ENCODE measurements around the gene COG1.
A peak's percentile ranks its signal among the peaks of the same experiment; 100 is the strongest.
"Not testable (repeated sequence)": the region's sequence is repeated elsewhere in the genome, so short reads cannot be mapped to it uniquely, and the experiment has no call there.

Gene COG1, protein sequence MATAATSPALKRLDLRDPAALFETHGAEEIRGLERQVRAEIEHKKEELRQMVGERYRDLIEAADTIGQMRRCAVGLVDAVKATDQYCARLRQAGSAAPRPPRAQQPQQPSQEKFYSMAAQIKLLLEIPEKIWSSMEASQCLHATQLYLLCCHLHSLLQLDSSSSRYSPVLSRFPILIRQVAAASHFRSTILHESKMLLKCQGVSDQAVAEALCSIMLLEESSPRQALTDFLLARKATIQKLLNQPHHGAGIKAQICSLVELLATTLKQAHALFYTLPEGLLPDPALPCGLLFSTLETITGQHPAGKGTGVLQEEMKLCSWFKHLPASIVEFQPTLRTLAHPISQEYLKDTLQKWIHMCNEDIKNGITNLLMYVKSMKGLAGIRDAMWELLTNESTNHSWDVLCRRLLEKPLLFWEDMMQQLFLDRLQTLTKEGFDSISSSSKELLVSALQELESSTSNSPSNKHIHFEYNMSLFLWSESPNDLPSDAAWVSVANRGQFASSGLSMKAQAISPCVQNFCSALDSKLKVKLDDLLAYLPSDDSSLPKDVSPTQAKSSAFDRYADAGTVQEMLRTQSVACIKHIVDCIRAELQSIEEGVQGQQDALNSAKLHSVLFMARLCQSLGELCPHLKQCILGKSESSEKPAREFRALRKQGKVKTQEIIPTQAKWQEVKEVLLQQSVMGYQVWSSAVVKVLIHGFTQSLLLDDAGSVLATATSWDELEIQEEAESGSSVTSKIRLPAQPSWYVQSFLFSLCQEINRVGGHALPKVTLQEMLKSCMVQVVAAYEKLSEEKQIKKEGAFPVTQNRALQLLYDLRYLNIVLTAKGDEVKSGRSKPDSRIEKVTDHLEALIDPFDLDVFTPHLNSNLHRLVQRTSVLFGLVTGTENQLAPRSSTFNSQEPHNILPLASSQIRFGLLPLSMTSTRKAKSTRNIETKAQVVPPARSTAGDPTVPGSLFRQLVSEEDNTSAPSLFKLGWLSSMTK

GRCh38 chr17:73192894-73193701 lies at the start of gene COG1:
COG1 (plus strand) TSS chr17:73193055; CDS start chr17:73193070, 15 bp downstream.
- DNase-seq, result peak; percentile 71 to 96

DNA sequence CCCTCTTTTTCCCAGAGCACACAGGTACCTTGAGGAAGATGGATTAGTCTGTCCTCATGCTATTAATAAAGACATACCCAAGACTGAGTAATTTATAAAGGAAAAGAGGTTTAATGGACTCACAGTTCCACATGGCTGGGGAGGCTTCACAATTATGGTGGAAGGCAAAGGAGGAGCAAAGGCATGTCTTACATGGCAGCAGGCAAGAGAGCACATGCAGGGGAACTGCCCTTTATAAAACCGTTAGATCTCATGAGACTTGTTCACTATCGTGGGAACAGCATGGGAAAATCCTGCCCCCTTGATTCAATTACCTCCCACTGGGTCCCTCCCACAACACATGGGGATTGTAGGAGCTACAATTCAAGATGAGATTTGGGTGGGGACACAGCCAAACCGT lies 48.6 kb upstream of the COG1 start:
- DNase-seq, result not testable (repeated sequence)

GRCh38 chr17:73145641-73146040 lies 47.2 kb upstream of the COG1 start:
- no peak for DNase-seq

DNA sequence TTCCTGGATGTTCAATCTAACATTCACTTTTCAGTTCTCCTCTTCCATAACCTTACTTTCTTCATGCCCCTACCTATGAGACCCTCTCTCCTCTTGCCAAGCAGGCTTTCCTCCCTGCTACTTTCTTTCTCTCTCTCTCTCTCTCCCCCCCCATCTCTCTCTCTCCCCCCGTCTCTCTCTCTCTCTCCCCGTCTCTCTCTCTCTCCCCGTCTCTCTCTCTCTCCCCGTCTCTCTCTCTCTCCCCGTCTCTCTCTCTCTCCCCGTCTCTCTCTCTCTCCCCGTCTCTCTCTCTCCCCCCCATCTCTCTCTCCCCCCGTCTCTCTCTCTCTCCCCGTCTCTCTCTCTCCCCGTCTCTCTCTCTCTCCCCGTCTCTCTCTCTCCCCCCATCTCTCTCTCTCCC lies 45.1 kb upstream of the COG1 start:
- DNase-seq, result not testable (repeated sequence)

DNA sequence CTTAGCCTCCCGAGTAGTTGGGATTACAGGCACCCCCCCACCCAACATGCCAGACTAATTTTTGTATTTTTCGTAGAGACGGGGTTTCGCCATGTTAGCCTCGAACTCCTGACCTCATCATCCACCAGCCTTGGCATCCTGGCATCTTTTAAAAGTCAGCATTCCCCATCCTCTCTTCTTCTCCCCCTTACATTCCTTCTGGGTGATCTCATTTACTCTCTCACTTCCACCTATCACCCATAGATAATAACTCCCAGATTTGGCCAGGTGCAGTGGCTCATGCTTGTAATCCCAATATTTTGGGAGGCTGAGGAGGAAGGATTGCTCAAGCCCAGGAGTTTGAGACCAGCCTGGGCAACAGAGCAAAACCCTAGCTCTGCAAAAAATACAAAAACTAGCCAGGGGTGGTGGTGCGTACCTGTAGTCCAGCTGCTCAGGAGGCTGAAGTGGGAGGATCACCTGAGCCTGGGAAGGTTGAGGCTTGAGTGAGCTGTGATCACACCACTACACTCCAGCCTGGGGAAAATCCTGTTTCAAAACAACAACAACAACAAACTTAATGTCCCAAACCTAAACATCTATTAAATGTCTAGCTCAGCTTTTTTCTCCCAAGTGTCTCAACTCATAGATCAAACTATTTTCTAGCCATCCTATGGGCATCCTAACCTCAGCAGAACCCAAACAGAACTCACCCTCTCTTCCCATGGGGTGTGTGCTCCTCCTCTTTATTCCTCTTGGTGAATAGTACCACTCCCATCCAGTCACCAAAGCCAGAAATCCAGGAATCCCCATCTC lies 44.1 kb upstream of the COG1 start:
- DNase-seq, result no peak

GRCh38 chr17:73150622-73151300 lies 42.1 kb upstream of the COG1 start:
- DNase-seq, result not testable (repeated sequence)

DNA sequence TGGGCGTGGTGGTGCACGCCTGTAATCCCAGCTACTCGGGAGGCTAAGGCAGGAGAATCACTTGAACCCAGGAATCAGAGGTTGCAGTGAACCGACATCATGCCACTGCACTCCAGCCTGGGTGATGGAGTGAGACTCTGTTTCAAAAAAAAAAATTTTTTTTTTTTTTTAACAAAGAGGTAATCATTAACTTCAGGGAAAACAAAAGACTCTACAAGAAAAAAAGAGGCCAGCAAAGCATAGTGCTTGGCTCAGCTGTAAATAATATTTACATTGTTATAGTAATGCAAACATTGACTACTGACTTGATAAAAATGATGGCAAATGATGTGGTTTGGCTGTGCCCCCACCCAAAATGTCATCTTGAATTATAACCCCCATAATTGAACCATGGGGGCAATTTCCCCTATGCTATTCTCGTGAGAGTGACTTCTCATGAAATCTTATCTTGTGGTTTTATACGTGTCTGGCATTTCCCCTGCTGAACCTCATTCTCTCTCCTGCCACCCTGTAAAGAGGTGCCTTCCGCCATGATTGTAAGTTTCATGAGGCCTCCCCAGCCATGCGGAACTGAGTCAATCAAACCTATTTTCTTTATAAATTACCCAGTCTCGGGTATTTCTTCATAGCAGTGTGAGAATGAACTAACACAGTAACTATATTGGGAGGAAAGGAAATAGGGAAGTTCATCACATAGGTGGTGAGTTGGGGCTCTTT lies 40.8 kb upstream of the COG1 start:
- DNase-seq, result peak; percentile 49 to 52

GRCh38 chr17:73155410-73156165 lies 37.3 kb upstream of the COG1 start:
- DNase-seq, result no peak

DNA sequence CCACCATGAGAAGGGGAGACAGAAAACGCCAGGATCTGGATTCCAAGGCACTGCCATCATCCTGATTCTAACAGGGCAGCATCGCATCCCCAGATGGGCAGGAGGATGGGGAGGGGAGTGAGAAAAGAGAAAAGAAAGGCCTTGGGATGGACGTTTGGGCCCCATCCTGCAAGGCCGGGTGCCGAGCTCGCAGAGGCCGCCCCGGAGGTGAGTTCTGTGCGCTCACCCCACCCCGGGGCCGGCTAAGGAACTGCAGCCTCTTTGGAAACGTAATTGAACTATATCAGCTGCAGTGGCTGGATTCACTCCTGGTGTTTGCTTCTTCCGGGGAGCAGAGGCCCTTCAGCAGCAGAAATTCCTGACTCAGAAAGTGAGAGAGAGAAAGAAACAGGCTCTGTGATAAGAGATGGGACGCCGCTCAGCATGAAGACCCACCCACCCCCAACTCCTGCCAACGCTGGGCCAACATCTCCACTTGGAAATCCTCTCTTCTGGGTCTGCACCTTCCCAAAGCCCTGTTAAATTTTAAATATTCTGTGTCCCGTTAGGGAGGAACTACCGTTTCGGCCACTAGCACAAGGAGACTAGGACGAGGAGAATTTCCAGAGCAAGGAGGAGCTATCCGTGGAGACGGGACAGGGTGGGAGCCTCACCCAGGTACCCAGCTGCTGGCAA lies 36.6 kb upstream of the COG1 start:
- peak; percentile 51 to 85 for DNase-seq

DNA sequence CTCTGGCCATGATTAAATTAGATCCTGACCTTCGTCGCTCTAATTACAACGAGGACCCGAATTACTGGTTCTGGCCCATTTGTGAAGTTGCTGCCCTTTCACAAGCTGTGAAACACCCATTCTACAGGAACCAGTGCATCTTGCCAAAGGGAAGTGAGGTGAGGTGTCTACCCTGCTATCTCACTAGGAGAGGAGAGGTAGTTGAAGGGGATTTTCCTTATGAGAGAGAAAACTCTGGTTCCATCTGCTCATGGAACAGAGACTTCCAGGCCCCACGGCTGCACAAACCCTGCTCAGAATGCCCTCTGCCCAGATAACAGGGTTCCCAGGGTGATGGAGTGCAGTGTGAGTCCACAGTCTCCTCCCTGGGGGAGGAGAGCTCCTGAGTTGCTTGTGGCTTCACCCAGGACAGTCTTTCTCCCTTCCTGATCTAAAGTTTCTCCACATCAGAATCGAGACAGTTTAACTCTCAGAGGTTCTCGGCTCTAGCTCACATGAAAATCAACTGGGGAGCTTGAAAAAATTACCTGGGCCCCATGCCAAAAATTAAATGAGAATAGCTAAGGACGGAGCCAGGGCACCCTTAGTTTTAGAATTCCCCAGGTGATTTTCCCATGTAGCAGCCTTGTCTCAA lies 35.9 kb upstream of the COG1 start:
- DNase-seq, result no peak

DNA sequence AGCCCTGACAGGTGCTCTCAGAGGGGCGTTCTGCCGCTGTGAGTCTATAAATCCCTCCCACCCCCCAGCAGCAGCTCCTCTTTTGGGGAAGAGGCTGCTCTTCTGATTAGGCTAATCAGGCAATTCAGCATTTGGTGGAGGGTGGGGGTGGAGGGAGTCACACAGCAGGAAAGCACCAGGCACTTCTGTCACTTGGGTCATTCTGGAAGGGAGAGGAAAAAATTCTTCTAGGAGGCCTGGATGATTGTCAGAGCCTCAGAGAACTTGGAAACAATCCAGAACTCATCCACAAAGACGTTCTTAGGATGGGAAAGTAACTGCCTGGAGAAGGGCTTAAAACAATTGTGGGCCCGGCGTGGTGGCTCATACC lies 35.3 kb upstream of the COG1 start:
- DNase-seq, result no peak

DNA sequence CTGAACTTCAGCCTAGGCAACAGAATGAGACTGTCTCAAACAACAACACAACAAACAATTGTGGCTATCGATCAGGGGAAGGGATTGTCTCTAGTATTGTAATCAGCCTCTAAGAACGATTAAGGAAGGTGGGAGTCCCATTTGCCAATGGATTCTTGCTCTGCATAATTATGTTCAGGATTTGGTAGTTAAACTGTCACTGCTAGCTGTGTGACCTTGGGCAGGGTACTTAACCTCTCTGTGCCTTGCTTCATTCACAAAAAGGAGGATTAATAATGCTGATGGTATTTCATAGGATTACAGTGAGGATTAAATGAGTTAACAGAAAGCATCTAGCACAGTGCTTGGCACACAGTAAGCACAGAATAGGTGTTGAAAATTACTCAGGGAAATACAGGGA lies 34.7 kb upstream of the COG1 start:
- DNase-seq, result no peak

DNA sequence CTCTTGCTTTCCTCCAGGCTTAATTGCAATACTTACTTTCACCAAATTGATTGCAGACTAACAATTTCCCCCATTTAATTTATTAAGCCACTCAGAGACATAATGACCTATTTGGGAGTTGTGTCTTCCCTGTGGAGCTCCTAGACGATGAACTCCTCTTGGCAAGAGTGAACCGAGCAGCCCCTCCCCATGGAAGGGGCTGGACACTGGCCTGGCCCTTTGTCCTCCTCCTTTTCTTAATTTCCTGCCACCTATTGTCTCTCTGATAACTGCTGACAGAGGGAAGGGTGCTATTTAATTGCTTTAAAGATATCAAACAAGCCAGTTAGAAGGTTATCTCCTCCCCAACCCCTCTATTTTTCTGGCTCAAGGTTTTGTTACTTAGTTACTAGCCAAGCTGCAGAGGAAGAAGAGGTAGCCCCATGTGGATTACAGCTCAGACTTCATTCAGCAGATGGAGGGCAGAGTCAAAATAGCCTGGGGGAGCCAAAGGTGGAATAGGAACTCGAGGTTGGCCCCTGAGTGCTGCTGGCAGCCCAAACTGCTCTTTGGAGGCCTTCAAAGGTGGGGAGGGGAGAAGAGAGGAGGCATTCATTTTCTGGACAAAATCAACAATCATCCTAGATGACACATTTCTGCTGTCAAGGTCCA lies 31.8 kb upstream of the COG1 start:
- no peak for DNase-seq

GRCh38 chr17:73163043-73163442 lies 29.8 kb upstream of the COG1 start:
- no peak for DNase-seq

DNA sequence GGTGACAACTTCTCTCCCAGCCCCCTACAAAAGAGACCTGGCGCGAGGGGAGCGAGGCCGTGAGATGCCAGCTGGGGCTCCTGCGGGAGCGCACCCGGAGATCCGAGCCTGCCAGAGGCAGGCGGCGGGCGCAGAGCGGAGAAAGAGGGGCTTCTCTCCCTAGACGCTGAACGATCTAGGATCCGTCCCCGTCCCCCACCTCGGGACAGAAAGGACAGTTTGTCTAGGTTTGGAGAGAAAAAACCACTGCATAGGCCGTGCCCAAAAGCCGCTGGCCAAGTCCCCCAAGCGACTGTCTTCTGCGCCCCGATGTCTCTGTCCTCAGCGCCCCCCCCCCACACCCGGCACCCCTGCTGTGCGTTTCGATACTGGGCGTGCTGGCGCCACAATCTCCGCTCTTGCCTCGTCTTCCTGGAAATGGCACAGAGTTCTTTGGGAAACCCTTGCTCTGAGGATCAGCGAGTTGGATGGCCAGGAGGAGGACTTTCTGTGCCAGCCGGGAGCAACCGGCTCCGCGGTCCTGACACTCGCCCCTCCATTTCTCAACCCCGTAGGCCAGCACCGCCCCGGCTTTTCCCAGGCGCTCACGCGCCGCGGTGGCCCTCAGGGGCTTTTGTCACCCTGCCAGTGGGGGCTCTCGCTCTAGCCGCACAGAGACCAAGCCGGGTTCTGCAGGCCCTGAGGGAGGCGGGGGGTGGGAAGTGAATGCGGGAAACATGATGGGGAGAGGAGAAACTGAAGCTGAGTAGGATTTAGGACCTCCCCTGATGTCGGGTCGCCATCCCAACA lies 27.0 kb upstream of the COG1 start:
- DNase-seq, result peak in 1 of 2 experiments; percentile 20

- DNase-seq, result peak in 1 of 2 experiments; percentile 32
These were observed 25.9 kb upstream of the COG1 start for GRCh38 chr17:73166731-73167581.
